ENCODE measurements around the gene SEC63. TPM values are rescaled to one million over a fixed set of nuclear protein-coding genes. Genes with fewer than 3 reads are reported as not detected.

The SEC63 gene
- total RNA-seq, 2 donors from 2014 or later = 73.4 to 97.9 TPM

- intact Hi-C loops (cut with DNase I) = loop anchor here (10.0 kb wide), 1 partner anchor 185 kb away; no protein-coding TSS in a partner anchor
- H3K36me3 ChIP-seq (replicated peaks in 1 of 2; ENCODE audit: insufficient read depth in 1 of 2, low read depth in 2 of 2) = peaks cover 0 to 9% of the 10 kb centered on the region in 2 donors
- H3K9me3 ChIP-seq = no peaks in the 10 kb centered on the region
- WGBS, 2 donors = 0% methylated on average over 1 of the region's 1 CpG
- H3K4me3 ChIP-seq = no peak overlapping the region
- no peak overlapping the region for H3K27ac ChIP-seq
- ATAC-seq (no peak), DNase-seq (no peak)
- no peak for TF ChIP-seq CTCF (IDR thresholded peaks at IDR 0.05)
- no peak for TF ChIP-seq POLR2A (IDR thresholded peaks at IDR 0.05)
- H3K4me1 ChIP-seq = no peaks in the 10 kb centered on the region
- no peaks in the 10 kb centered on the region for H3K27me3 ChIP-seq
These were observed 88.1 kb downstream of the SEC63 start for GRCh38 chr6:107869871-107870270.

GRCh38 chr6:107868867-107869611 lies 89.0 kb downstream of the SEC63 start:
- Histone ChIP-seq H3K27ac (no peak overlapping the region), H3K4me3 (no peak overlapping the region), H3K27me3 (no peaks in the 10 kb centered on the region), H3K36me3 (replicated peaks in 1 of 2; ENCODE audit: insufficient read depth in 1 of 2, low read depth in 2 of 2) (peaks cover 0 to 7% of the 10 kb centered on the region in 2 donors), H3K4me1 (no peaks in the 10 kb centered on the region), H3K9me3 (no peaks in the 10 kb centered on the region)
- whole genome bisulfite sequencing, 2 donors = 56 to 58% methylated on average over 3 of the region's 3 CpGs
- no peak for ATAC-seq
- intact Hi-C loops (cut with DNase I) = loop anchor here (10.0 kb wide), 1 partner anchor 184 kb away; no protein-coding TSS in a partner anchor
- TF ChIP-seq CTCF (IDR thresholded peaks at IDR 0.05) (no peak), POLR2A (IDR thresholded peaks at IDR 0.05) (no peak)
- no peak for DNase-seq

GRCh38 chr6:107867302-107867615 lies 90.7 kb downstream of the SEC63 start:
- no peaks in the 10 kb centered on the region for H3K4me1 ChIP-seq
- intact Hi-C loops (cut with DNase I) = loop anchor here (10.0 kb wide), 1 partner anchor 182 kb away; no protein-coding TSS in a partner anchor
- H3K27me3 ChIP-seq = no peaks in the 10 kb centered on the region
- H3K36me3 ChIP-seq (replicated peaks in 1 of 2; ENCODE audit: insufficient read depth in 1 of 2, low read depth in 2 of 2) = peaks cover 0 to 7% of the 10 kb centered on the region in 2 donors
- no peak overlapping the region for H3K27ac ChIP-seq
- 8 to 16% methylated on average over 3 to 4 of the region's 4 CpGs for WGBS, 2 donors
- no peaks in the 10 kb centered on the region for H3K9me3 ChIP-seq
- ATAC-seq (peak; percentile 32), DNase-seq (no peak)
- TF ChIP-seq POLR2A (IDR thresholded peaks at IDR 0.05) = no peak
- no peak for TF ChIP-seq CTCF (IDR thresholded peaks at IDR 0.05)
- H3K4me3 ChIP-seq = no peak overlapping the region

GRCh38 chr6:107866606-107867301 lies 91.3 kb downstream of the SEC63 start:
- DNase-seq = peak in 1 of 4 donors; percentile 33

More at GRCh38 chr6:107866606-107867301, 91.3 kb downstream of the SEC63 start:
- no peaks in the 10 kb centered on the region for H3K27me3 ChIP-seq
- no peak overlapping the region for H3K4me3 ChIP-seq
- ATAC-seq = peak; percentile 57
- H3K27ac ChIP-seq = no peak overlapping the region
- H3K36me3 ChIP-seq (replicated peaks in 1 of 2; ENCODE audit: insufficient read depth in 1 of 2, low read depth in 2 of 2) = peaks cover 0 to 7% of the 10 kb centered on the region in 2 donors
- intact Hi-C loops (cut with DNase I) = loop anchor here (10.0 kb wide), 1 partner anchor 182 kb away; no protein-coding TSS in a partner anchor
- 37 to 48% methylated on average over 11 of the region's 11 CpGs for WGBS, 2 donors
- H3K4me1 ChIP-seq = no peaks in the 10 kb centered on the region
- no peaks in the 10 kb centered on the region for H3K9me3 ChIP-seq
- no peak for TF ChIP-seq POLR2A (IDR thresholded peaks at IDR 0.05)
- peak; percentile 15 to 60 (median 56) for TF ChIP-seq CTCF (IDR thresholded peaks at IDR 0.05)
